Stimulated activated CD4-positive, alpha-beta T cell treated with anti-CD3 and anti-CD28 coated beads, TNF-alpha, amount 100 ng/mL, for 1 hour (primary cell): ENCODE data around the gene MUC4.
"Not testable (repeated sequence)": the region's sequence is repeated elsewhere in the genome, so short reads cannot be mapped to it uniquely, and the experiment has no call there.

Experiments
- DNase-seq, 3 donors: peaks; one replicate each; pipeline ENCODE4 v3.0.0-alpha.2; 2020; ENCODE audit warnings: low read depth in 3 of 3, low spot score in 1 of 3

The MUC4 gene

DNA sequence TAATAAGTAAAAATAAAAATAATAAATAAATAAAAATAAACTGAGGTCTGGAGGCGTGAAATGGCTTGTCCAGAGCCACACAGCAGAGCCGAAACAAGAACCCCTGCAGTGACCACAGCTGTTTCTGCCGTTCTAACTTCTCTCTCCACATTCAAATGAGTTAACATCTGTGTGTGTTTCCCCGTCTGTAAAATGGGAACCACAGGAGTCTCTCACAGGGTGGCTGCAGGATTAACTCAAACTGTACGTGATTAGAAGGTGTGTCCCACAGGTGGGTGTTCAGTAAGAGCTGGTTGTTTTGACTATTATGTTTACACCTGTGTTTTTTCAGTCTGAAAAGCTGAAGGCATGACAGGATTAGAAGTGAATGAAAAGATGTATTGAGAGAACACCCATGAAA lies 27.0 kb upstream of the MUC4 start:
- DNase-seq, result no peak

DNA sequence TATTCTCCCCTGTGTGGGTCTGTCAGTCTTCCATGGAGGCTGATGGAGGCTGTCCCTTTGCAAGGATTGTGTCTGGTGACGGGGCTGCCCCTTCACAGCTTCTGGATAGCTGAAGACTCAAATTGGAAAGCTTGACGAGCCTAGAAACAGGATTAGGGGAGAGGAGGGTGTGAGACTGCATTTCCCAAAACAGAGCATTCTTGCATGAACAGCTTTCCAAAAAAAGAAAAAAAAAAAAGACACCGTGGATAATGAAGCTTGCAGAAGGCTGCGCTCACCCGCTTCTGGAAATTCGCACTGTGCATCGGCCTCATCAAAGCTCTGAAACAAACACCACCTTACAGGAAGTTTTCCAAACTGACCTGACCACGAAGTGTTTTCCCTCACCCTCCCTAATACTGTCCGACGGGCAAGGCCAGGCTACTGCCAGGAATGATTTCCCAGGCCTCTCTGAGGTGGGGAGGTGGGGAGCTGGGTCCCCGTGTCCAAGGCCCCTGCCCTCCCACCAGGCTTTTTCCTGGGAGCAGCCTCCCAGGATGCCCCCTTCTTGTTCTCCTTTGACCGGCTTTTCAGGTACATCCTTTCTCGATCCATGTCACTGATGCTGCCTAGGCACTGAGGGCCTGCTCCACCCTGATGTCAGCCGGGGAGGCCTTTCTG lies 24.9 kb upstream of the MUC4 start:
- no peak for DNase-seq

DNA sequence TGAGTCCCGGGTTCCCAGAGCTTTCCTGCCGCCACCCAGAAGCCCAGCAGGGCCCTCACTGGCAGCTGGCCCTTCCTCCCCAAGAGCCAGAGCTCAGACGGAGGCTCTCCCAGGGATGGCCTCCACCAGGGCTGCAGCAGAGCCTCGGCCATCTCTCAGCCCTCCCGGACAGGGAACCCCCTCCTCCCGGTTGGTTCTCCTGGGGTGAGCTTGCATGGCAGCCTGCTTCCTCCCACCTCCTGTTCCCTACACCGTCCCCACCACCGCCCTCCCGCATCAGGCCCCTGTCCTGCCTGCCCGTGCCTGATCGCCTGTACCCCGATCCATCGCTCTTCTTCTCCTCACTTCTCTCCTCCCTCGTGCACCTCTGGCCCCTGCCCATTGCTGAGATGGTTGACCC lies 24.1 kb upstream of the MUC4 start:
- DNase-seq, result no peak

DNA sequence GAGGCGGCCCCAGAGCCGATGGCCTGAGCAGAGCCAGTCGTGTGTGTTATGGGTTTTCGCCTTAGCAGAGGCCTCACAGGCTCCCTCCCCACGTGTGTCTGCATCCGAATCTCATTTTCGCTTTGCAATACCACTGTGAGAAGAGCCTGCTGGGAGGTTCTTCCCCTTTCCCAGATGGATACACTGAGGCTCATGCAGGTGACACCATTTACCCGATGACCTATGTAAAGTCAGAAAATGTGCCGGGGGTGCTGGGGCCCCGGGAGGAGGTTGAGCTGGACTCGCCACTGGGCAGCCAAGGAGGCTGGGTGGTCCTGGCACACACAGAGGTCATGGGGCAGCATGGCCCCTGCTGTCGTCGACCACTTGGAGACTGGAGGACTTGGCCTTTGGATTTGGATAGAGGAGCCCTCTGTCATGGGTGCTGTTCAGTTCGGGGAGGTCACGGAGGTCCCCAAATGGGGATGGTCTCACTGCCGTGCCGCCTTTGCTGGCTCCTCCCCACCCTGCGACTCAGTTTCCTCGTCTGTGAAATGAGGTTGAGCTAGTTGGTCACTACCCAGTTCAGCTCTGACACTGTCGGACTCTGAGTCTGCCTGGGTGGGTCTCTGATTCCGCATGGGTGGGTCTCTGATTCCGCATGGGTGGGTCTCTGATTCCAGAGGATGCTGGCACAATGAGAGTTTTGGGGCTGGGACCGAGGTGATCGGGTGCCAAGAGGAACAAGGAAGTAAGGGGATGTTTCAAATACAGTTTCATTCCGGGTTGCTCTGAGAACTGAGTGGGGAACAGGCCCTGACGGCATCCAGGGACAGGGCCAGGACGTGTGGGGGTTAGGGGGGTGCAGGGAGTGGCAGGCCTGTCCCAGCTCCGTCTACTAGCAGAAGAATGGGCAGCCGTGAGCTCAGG lies 23.2 kb upstream of the MUC4 start:
- no peak for DNase-seq

DNA sequence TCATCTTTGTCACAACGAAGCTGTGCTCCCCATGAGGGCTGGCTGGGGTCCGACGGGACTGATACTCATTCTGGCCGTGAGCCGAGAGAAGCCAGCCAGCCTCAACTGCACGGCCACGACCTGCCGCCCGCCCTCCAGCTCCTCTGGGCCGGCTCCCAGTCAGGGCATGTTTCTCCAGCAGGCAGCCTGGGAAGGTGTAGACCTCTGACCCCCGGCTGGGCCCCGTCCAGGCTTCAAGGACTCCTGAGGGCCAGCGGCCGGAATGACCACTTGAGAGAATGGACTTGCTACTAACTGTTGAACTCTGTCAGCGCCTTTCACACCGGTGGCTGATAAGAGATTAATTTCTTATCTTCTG lies 18.1 kb upstream of the MUC4 start:
- DNase-seq, result no peak

DNA sequence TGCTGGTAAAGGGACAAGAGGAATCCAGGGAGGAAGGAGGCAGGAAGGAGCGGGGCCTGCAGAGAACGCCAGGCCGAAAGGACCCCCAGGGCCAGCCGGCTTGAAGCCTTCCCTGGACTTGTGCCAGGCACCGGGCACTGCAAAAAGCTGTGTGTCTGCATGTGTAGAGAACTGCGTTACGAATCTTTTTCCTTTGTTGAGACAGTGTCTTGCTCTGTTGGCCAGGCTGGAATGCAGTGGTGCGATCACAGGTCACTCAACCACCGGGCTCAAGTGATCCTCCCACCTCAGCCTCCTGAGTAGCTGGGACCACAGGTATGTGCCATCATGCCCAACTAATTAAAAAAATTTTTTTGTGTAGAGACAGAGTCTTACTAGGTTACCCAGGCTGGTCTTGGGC lies 17.0 kb upstream of the MUC4 start:
- no peak for DNase-seq

DNA sequence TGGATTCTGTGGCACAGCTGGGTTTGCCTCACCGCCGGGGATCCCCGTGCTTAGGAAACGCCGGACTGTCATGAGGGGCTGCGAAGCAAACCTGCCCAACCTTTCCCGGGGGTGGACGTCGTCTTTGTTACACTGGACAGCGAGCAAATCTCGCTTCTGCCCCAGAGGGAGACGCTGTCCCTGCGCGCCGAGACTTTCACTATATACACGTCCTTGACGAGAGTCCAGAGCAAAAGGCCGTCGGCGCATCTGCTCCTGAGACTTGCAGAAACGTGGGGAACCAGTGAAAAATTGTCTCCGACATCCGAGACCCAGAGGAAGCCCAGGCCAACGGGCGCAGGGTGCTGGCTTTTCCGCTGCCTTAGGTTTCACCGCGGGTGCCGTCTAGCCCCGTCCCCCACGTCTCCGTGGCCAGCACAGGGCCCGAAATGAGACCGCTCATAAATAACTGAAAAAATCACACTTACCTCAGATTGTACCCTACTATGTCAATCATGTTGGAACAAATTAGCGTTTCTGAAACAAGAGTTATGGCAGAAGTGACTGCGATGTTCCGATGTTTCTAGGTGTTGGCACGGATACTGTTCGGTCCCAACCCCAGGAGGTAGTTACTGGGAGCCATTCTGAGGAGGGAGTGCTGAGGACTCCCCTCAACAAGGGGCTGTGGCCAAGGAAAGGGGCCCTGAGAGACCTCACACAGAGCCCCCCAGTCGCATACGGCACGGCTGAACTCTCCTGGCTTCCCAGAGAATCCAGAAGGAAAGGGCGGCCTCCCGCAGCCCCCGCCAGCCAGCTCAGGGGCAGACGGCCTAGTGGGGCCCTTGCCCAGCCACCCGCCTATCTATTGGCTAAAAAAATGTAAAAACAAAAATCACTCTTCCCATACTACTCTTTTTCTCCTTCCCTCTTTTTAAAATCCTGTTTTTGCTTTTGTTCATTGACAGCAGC lies 14.4 kb upstream of the MUC4 start:
- DNase-seq, result no peak

DNA sequence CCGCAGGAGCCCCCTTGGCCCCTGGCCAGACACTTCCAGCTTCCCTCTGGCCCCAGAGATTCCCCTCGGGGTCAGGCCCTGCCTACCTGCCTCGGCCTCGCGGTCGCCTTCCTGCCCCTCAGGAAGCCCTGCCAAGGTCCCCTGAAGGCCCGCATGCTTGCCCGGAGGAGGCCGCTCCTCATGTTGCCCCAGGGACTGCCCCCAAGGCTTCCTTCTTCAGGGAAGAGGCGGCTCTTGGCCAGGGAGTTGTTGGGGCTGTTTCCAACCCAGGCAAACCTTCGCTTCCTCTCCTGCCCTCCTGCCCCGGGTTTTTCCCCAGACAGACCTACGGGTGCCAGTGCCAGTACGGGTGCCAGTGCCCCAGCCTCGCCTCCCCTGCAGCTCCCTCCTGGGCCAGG lies 13.5 kb upstream of the MUC4 start:
- DNase-seq, result no peak

DNA sequence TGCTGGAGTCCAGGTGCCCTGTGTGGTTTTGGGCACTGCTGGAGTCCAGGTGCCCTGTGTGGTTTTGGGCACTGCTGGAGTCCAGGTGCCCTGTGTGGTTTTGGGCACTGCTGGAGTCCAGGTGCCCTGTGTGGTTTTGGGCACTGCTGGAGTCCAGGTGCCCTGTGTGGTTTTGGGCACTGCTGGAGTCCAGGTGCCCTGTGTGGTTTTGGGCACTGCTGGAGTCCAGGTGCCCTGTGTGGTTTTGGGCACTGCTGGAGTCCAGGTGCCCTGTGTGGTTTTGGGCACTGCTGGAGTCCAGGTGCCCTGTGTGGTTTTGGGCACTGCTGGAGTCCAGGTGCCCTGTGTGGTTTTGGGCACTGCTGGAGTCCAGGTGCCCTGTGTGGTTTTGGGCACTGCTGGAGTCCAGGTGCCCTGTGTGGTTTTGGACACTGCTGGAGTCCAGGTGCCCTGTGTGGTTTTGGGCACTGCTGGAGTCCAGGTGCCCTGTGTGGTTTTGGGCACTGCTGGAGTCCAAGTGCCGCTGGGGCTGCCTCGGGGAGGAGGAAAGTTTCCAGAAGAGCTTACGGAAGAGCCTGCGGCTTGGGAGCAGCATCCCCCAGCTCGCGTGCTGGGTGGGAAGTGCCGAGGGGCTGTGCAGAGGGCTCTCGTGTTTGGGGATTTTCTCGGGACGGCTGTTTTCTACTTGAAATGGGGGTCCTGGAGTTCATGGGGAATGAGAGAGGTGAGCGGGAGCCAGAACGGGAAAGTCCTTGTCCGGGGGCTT lies 12.9 kb upstream of the MUC4 start:
- DNase-seq, result not testable (repeated sequence)

DNA sequence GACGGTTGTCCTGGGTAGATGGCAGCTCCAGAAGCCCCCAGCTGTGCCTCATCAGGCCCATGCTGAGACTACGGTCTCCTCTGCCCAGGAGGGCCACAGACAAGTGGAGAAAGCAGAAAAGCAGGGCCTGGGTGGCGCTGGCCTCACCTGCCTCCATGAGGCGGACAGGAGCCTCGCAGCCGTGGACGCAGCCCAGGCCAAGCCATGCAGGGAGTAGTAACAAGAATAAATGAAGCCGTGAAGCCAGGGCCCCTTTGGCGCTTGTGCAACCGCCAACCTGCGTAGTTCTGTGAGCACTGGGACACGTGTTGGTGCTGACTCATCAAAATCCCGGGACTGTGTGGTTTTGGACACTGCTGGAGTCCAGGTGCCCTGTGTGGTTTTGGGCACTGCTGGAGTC lies 12.3 kb upstream of the MUC4 start:
- DNase-seq, result no peak

DNA sequence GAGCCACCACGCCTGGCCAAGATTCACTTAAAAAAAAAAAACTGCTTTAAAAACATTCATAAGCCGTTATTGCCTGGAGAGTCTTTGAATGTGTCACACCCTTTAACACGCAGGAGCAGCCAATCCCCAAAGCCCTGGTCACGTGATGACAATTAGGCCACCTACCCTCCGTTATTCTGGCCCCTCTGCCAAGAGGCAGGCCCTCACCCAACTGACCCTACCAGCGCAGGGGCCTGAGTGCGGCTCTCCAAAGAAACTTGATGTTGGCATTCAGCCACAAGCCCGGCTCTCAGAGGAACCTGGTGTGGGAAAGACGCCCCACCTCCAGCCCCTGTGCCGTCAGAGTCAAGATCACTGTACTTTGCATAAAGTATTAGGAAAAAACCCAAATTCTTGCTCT lies 11.6 kb upstream of the MUC4 start:
- DNase-seq, result no peak

DNA sequence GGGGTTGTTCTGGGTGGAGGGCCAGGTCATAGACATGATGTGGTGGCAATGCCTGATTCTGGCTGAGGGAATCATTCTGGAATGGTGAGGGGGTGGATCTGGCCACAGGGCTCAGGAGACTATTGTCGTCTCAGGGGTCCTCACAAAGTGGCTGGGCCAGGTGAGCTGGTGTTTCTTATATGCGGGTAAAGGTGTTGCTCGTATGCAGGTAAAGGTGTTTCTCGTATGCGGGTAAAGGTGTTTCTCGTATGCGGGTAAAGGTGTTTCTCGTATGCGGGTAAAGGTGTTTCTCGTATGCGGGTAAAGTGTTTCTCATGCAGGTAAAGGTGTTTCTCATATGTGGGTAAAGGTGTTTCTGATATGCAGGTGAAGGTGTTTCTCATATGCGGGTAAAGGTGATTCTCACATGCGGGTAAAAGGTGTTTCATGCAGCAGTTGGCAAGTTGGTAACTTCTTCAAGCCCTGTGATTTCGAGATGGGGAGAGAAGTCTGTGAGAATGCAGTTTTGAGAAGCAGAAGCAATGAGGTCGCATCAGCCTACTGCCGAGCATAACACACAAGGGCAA lies 10.5 kb upstream of the MUC4 start:
- no peak for DNase-seq

DNA sequence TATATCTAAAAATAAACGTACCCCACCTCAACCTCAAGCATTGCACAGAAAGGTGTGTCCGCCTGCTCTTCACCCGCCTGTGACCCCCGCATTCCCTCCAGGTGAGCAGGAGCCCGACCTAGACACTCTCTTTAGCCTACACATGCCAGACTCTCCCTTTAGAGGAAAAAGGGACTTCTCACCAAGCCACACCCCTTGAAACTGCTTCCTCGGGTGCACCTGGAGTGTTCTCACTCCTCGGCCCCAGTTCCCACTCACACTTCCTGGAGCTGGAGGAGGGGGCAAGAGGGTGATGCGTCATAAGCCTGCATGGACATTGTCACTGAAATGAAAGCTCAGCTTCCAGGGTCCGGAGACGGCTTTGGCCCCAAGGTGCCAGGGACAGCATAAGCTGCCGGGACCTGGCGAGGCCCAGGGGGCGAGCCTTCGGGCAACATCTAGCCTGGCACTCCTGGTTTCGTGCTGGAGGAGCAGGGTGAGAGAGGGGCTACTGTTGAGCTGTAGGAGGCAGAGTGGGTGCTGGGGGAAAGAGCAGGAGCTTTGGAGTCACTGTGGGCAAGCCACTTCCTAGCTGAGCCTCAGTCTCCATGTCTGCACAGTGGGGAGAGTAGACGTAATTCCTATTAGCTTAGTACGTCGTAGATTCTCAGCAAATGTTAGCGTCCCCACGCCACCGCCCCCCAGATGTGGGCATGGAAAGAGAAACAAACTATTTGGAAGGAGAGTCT lies 9.8 kb upstream of the MUC4 start:
- DNase-seq, result no peak

DNA sequence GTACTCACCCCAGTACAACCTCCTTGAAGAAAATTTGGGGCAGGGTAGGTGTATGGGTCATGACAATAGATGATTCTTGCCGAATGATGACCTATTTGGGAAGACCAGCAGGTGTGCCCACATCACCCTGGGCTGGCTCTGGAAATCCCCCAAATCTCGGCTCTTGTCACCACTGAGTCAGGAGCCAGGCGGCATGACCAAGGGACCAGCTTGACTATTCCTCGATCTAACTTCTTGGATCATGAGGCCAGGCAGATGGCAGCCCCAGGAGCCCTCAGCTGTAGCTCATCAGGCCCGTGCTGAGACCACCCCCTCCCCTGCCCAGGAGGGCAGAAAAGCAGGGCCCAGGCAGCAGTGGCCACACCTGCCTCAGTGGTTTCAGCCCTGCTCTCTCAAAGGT lies 9.2 kb upstream of the MUC4 start:
- DNase-seq, result no peak

DNA sequence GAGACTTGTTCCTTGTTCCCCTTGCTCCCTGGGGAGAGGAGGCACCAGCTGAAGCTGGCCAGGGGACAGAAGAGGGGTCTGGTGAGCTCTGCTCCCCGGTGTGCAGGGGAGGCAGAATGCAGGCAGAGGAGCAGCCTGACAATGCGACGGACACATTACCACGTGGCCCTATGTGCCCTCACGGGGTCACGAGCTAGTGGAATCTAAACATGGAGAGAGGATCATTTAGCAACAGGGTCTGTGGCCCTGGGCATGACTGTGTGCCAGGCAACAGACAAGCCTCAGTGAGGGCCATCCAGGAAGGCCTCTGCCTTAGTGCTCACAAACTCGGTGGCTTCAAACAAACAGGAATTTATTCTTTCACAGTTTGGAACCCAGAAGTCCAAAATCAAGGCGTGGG lies 8.5 kb upstream of the MUC4 start:
- no peak for DNase-seq

DNA sequence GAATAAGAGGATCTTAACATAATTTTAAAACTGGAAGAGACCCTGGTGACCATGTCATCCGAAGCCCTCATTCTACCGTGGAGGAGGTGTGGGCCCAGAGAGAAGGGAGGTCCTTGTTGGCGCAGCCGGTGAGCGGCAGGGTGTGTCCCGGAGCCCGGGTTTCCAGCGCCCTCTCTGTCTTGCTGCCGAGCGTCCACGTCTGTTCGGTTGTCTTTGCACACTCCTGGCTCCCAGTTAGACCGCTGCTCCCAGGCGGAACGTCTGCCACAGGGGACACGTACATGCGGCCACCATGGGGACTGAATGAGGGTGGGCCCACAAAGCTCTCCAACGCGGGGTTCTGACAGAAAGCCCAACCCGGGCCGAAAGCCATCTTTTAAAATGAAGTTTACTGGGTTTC lies 6.6 kb upstream of the MUC4 start:
- DNase-seq, result no peak

DNA sequence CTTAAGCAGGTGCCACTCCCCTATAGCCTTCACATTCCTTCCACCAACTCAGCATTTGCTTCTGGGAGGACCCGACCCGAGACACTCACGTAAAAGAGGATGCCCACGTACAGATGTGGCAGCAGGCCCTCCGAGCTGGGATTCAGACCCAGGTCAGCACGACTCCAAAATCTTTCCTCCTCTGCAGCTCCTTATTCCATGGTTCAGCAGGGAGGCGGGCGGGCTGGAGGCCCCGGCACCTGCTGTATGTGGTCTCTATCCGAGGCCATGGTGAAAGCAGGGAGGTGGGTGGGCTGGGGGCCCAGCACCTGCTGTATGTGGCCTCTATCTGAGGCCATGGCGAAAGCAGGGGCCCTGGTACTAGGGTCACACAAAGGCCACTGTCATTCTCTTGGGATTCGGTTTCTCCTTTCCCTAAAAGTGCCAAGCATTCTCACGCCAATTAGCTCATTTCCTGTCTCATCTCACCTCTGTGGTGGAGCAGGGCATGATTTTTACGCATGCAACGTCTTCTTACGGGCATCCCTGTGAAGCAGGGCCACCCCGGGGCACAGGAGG lies 5.9 kb upstream of the MUC4 start:
- DNase-seq, result no peak

DNA sequence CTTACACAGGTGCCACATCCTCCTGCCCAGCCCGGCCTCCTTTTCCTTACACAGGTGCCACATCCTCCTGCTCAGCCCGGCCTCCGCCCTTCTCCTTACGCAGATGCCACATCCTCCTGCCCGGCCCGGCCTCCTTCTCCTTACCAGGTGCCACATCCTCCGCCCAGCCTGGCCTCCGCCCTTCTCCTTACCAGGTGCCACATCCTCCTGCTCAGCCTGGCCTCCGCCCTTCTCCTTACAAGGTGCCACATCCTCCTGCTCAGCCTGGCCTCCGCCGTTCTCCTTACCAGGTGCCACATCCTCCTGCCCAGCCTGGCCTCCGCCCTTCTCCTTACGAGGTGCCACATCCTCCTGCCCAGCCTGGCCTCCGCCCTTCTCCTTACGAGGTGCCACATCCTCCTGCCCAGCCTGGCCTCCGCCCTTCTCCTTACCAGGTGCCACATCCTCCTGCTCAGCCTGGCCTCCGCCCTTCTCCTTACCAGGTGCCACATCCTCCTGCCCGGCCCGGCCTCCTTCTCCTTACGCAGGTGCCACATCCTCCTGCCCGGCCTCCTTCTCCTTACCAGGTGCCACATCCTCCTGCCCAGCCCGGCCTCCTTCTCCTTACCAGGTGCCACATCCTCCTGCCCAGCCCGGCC lies 4.7 kb upstream of the MUC4 start:
- DNase-seq, result not testable (repeated sequence)

DNA sequence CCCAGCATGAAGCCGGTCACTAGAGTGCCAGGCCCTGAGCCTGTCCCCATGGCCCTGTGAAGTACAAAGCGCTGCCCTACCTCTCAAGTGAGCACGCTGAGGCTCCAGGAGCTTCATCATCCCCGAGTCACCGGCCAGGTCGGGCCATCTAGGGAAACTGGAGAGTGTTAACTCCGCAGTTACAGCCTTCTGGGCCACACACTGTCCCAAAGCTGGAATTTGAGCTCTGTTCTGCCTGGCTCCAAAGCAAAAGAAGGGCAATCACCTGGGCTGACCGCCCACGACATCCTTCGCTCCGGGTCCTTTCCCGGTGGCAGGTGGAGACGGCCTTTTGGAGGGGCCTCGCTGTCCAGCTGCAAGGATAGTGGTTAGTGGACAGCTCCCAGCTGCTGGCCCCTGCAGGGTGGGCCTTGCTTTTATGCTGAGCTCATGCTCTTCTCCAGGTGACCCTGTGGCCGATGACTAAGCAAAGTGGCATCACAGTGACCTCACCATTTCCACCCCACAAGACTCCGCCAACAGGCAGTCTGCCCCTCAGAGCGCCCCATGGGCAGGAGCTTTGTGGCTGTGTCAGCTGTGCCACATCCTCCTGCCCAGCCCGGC lies 3.5 kb upstream of the MUC4 start:
- DNase-seq, result no peak
